DOHH2 (cell line): ENCODE results near the gene XPO6.

ENCODE experiments used
- CTCF ChIP-seq: fragments of 200-600 bp; sonication (generic); IDR thresholded peaks from one replicate; pipeline ENCODE4 v1.5.1; 2014; ENCODE audit warnings: antibody characterized with exemption, mild to moderate bottlenecking, low read depth, low read length; ENCODE audit not compliant: poor library complexity, severe bottlenecking
- EZH2phosphoT487 ChIP-seq: fragments of 200-600 bp; sonication (generic); IDR thresholded peaks from 2 replicates; pipeline ENCODE4 v1.6.1; 2017; ENCODE audit warnings: borderline replicate concordance, mild to moderate bottlenecking, antibody characterized with exemption, low read length, moderate library complexity, mixed read lengths

GRCh38 chr16:28255838-28256237, 44.1 kb upstream of the XPO6 start:
- TF ChIP-seq CTCF (no peak), EZH2phosphoT487 (no peak)
